Thyroid gland (tissue), 4 donors: ENCODE measurements around the gene DNMT3L. TPM values are rescaled to one million over a fixed set of nuclear protein-coding genes. Genes with fewer than 3 reads are reported as not detected.

ENCODE experiments used
- DNase-seq, 2 donors: peaks; one replicate each; pipeline ENCODE4 v3.0.0-alpha.2; 2019
- H3K27ac ChIP-seq, 3 donors: fragments of 200-600 bp; sonication (generic); 1 replicate in 2 of 3; 2 replicates in 1 of 3; pipeline ENCODE4 v1.5.1; 2016 to 2019; ENCODE audit warnings: mild to moderate bottlenecking in 1 of 3, moderate library complexity in 1 of 3
- H3K27me3 ChIP-seq: fragments of 200-600 bp; sonication (generic); one replicate; pipeline ENCODE4 v1.5.1; 2019
- H3K36me3 ChIP-seq, 2 donors: fragments of 200-600 bp; sonication (generic); one replicate each; pipeline ENCODE4 v1.5.1; 2016 to 2019
- H3K4me1 ChIP-seq, 2 donors: fragments of 200-600 bp; sonication (generic); one replicate each; pipeline ENCODE4 v1.5.1; 2017 to 2019
- H3K4me3 ChIP-seq, 3 donors: fragments of 200-600 bp; sonication (generic); replicated peaks in 1 of 3; 1 replicate in 2 of 3; 2 replicates in 1 of 3; pipeline ENCODE4 v1.5.1; 2016; ENCODE audit warnings: mild to moderate bottlenecking in 1 of 3
- H3K9me3 ChIP-seq: fragments of 200-600 bp; sonication (generic); one replicate; pipeline ENCODE4 v1.5.1; 2017
- POLR2A ChIP-seq, 2 donors: fragments of 450-650 bp; IDR thresholded peaks; one replicate each; pipeline ENCODE4 v1.6.1; 2017; ENCODE audit warnings: antibody characterized with exemption in 2 of 2, mild to moderate bottlenecking in 2 of 2, moderate library complexity in 1 of 2
- WGBS, 2 donors: methylation state at CpG; one replicate each; pipeline ENCODE4 v1.1.5; 2017; 5-methylcytosine and 5-hydroxymethylcytosine counted together
- intact Hi-C: fragments of 100-400 bp; cut with DNase I; formaldehyde crosslinking; loops from one replicate; pipeline ENCODE4 v1.15.1; 2023
- total RNA-seq, 4 donors: library from RNA; depleted of rRNA; stranded (reverse); fragments of >200 nt; gene quantifications; one replicate each; pipeline ENCODE4 v1.2.3, GENCODE V29; 2016
- TF ChIP-seq, protein P1 (sequence below), 6 experiments: fragments of 200-600 bp in 3 of 6; fragments of 450-650 bp in 3 of 6; sonication (generic) in 3 of 6; IDR thresholded peaks; one replicate each; pipeline ENCODE4 v1.5.1; 2016 to 2019; ENCODE audit warnings: antibody characterized with exemption in 6 of 6, mild to moderate bottlenecking in 2 of 6, inconsistent platforms in 1 of 6, moderate library complexity in 1 of 6

Gene DNMT3L
- total RNA-seq, 4 donors from 2014 or later, result not detected

- WGBS, 2 donors, result 74 to 86% methylated on average over 19 of the region's 19 CpGs
- intact Hi-C loops, result no loop called here
- DNase-seq, result no peak
- Histone ChIP-seq H3K36me3 (no peaks in the 10 kb centered on the region), H3K27me3 (no peaks in the 10 kb centered on the region), H3K27ac (no peak overlapping the region), H3K4me1 (no peaks in the 10 kb centered on the region), H3K9me3 (no peaks in the 10 kb centered on the region), H3K4me3 (no peak overlapping the region)
- TF ChIP-seq, protein P1, sequence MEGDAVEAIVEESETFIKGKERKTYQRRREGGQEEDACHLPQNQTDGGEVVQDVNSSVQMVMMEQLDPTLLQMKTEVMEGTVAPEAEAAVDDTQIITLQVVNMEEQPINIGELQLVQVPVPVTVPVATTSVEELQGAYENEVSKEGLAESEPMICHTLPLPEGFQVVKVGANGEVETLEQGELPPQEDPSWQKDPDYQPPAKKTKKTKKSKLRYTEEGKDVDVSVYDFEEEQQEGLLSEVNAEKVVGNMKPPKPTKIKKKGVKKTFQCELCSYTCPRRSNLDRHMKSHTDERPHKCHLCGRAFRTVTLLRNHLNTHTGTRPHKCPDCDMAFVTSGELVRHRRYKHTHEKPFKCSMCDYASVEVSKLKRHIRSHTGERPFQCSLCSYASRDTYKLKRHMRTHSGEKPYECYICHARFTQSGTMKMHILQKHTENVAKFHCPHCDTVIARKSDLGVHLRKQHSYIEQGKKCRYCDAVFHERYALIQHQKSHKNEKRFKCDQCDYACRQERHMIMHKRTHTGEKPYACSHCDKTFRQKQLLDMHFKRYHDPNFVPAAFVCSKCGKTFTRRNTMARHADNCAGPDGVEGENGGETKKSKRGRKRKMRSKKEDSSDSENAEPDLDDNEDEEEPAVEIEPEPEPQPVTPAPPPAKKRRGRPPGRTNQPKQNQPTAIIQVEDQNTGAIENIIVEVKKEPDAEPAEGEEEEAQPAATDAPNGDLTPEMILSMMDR (IDR thresholded peaks at IDR 0.05), result peak in 1 of 6 experiments; percentile 4
- no peak for TF ChIP-seq POLR2A (IDR thresholded peaks at IDR 0.05)
These were observed 6.0 kb upstream of the DNMT3L start for GRCh38 chr21:44267655-44268142.

DNA sequence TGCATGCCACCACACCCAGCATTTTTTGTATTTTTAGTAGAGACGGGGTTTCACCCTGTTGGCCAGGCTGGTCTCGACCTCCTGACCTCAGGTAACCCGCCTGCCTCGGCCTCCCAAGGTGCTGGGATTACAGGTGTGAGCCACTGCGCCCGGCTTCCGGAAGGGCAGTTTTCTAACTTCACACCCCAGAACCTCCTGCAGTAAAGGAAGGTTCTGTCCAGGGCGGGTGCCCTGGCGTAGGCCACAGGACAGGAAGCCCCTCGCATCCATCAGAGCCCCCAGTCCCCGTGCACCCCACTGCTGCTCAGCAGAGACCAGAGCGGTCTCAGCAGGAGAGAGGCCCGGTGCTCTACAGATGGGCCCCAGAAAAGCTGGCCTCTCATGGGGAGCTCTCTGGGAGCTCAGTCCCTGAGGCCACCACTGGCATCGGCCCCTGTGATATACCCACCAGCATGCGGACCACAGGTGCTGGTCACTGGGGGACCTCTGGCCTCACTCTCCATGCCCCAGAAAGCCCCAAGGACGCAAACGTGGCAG lies 4.1 kb upstream of the DNMT3L start:
- no peak for TF ChIP-seq POLR2A (IDR thresholded peaks at IDR 0.05)
- TF ChIP-seq, protein P1 (IDR thresholded peaks at IDR 0.05), result no peak
- Histone ChIP-seq H3K27me3 (no peaks in the 10 kb centered on the region), H3K27ac (no peak overlapping the region), H3K9me3 (no peaks in the 10 kb centered on the region), H3K4me3 (no peak overlapping the region), H3K4me1 (no peaks in the 10 kb centered on the region), H3K36me3 (no peaks in the 10 kb centered on the region)
- intact Hi-C loops, result no loop called here
- DNase-seq, result no peak
- WGBS, 2 donors, result 97 to 98% methylated on average over 7 to 9 of the region's 17 CpGs

DNA sequence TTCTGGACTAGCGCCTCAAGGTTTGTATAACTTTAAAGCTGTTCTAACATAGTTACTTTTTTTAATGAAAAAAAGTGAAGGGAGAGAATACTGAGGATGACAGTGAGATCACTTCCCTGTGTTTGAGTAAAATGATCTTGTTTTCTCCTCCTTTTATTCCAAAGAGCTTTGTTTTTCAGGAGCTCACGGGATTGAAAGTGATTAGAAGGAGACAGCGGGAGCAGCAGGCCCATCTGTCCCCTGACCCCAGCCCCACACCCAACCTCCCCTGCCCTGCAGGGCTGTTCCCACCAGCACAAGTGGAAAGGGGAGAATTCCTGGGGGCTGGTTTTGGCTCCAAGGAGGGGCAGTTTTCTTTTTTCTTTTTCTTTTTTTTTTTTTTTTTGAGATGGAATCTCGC lies 2.1 kb upstream of the DNMT3L start:
- H3K27ac ChIP-seq, result no peak overlapping the region
- no peak overlapping the region for H3K4me3 ChIP-seq
- intact Hi-C loops, result no loop called here
- WGBS, 2 donors, result 83 to 84% methylated on average over 4 of the region's 4 CpGs
- no peaks in the 10 kb centered on the region for H3K4me1 ChIP-seq
- TF ChIP-seq, protein P1 (IDR thresholded peaks at IDR 0.05), result no peak
- TF ChIP-seq POLR2A (IDR thresholded peaks at IDR 0.05), result no peak
- DNase-seq, result no peak
- no peaks in the 10 kb centered on the region for H3K27me3 ChIP-seq
- no peaks in the 10 kb centered on the region for H3K36me3 ChIP-seq
- no peaks in the 10 kb centered on the region for H3K9me3 ChIP-seq

DNA sequence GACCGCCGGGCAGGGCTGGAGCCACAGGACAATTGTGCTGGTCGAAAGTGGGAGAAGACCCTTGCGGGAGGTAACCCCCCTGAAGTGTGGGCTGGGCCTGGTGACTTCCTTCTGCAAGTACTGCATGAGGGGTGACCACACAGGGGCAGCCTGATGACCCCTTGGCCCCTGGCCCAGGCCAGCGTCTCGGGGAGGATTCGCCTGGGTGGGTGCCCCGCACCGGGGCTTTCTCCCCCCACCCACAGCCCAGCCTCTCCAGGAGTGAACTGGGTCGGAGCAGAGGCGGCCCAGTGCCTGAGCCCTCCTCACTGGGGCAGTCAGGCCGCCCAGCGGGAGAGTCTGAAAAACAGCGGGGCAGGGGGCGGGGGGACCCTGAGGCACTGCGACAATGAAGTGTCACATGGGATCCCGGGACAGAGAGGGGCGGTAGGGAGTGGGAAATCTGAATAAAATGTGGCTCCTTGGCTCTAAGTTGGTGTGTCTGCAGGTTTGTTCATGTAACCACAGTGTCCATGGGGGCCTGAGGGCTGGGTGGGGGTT lies 1.6 kb upstream of the DNMT3L start:
- DNase-seq, result no peak
- WGBS, 2 donors, result 39 to 44% methylated on average over 13 to 18 of the region's 18 CpGs
- Histone ChIP-seq H3K27ac (no peak overlapping the region), H3K4me3 (no peak overlapping the region), H3K27me3 (no peaks in the 10 kb centered on the region), H3K4me1 (no peaks in the 10 kb centered on the region), H3K36me3 (no peaks in the 10 kb centered on the region), H3K9me3 (no peaks in the 10 kb centered on the region)
- intact Hi-C loops, result no loop called here
- TF ChIP-seq, protein P1 (IDR thresholded peaks at IDR 0.05), result no peak
- no peak for TF ChIP-seq POLR2A (IDR thresholded peaks at IDR 0.05)

DNA sequence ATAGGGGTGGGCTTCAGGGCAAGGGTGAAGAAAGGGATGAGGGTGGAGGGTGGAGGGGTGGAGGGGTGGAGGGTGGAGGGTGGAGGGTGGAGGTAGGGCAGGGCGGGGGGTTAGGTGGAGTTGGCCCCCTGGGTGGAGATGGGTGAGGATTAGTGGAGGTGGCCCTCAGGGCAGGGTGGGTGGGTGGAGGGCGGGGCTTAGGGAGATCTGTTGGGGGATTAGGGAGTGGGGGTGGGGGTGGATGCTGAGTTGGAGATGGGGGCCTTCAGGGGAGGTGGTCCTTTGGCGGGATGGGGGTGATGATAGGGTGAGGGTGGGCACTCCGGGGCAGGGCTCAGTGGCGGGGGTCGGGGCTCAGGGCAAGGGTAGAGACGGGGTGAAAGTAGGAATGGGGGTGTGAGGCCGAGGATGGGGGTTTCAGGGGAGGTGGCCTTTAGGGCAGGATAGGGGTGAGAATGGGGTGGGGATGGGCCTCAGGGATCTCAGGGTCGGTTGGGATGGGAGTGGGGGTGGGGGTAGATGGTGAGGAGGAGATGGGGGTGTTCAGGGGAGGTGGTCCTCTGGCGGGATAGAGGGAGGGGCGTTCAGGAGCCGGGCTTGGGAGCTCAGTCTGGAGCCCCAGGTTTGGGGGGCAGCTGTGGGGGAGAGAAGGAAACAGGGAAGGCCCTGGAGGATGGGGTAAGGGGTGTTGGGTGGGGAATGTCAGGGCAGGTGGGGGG lies 800 bp upstream of the DNMT3L start:
- H3K4me3 ChIP-seq, result no peak overlapping the region
- no peaks in the 10 kb centered on the region for H3K36me3 ChIP-seq
- H3K9me3 ChIP-seq, result no peaks in the 10 kb centered on the region
- H3K4me1 ChIP-seq, result no peaks in the 10 kb centered on the region
- H3K27ac ChIP-seq, result no peak overlapping the region
- H3K27me3 ChIP-seq, result no peaks in the 10 kb centered on the region
- TF ChIP-seq, protein P1 (IDR thresholded peaks at IDR 0.05), result no peak
- 86 to 91% methylated on average over 11 to 12 of the region's 12 CpGs for WGBS, 2 donors
- intact Hi-C loops, result no loop called here
- no peak for DNase-seq
